ENCODE results near the gene ARMC6.
"Not testable (repeated sequence)": the region's sequence is repeated elsewhere in the genome, so short reads cannot be mapped to it uniquely, and the experiment has no call there.

ARMC6 gene

GRCh38 chr19:19074196-19074882 lies 40.9 kb downstream of the ARMC6 start:
- in situ Hi-C loops (cut with HindIII; ENCODE audit: low sequenced_read_pairs) = no loop called here

DNA sequence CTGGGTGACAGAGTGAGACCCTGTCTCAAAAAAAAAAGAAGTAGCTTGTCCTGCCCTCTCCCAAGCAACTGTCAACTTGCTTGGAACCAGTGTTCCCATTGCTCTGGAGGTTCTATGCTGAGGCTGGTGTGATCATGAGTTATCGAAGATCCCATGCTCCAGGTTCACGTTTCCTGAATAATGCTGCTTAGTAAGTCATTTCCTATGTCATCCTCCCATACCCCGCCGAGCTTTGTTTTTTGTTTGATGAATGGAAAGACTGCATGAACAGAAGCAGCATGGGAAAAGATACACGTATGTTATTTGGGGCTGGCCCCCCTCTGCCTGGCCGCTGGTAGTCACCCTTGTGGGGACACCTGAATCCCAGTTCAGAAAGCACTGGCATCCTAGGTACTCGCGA lies 41.7 kb downstream of the ARMC6 start:
- in situ Hi-C loops (cut with HindIII; ENCODE audit: low sequenced_read_pairs) = no loop called here

GRCh38 chr19:19076476-19076875 lies 43.1 kb downstream of the ARMC6 start:
- in situ Hi-C loops (cut with HindIII; ENCODE audit: low sequenced_read_pairs) = no loop called here

DNA sequence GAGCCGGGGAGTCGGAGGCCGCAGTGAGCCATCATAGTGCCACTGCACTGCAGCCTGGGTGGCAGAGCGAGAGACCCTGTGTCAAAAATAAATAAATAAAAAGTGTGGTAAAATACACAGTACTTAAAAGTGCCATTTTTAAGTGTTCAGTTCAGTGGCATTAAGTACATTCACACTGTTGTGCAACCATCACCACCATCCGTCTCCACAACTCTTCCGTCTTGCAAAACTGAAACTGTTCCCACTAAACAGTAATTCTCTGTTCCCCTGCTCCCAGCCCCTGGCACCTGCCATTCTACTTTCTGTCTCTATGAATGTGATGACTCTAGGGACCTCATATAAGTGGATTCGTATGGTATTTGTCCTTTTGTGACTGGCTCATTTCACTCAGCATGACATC lies 43.7 kb downstream of the ARMC6 start:
- in situ Hi-C loops (cut with HindIII; ENCODE audit: low sequenced_read_pairs) = no loop called here

- in situ Hi-C loops (cut with HindIII; ENCODE audit: low sequenced_read_pairs) = no loop called here
These were observed 45.4 kb downstream of the ARMC6 start for GRCh38 chr19:19078801-19079200.

DNA sequence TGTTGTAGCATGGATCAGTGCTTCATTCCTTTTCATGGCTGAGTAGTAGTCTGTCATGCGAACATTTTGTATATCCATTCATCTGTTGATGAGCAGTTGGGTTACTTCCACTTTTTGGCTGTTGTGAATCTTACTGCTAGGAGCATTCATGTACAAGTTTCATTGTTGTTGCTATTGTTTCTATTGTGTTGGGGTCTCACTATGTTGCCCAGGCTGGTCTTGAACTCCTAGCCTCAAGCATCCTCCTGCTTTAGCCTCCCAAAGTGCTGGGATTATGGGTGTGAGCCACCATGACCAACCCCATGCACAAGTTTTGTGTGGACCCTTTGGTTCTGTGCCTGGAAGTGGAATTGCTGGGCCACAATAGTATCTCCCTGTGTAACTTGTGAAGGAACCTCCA lies 46.2 kb downstream of the ARMC6 start:
- in situ Hi-C loops (cut with HindIII; ENCODE audit: low sequenced_read_pairs) = no loop called here

- in situ Hi-C loops (cut with HindIII; ENCODE audit: low sequenced_read_pairs) = no loop called here
These were observed 48.3 kb downstream of the ARMC6 start for GRCh38 chr19:19081642-19082151.

DNA sequence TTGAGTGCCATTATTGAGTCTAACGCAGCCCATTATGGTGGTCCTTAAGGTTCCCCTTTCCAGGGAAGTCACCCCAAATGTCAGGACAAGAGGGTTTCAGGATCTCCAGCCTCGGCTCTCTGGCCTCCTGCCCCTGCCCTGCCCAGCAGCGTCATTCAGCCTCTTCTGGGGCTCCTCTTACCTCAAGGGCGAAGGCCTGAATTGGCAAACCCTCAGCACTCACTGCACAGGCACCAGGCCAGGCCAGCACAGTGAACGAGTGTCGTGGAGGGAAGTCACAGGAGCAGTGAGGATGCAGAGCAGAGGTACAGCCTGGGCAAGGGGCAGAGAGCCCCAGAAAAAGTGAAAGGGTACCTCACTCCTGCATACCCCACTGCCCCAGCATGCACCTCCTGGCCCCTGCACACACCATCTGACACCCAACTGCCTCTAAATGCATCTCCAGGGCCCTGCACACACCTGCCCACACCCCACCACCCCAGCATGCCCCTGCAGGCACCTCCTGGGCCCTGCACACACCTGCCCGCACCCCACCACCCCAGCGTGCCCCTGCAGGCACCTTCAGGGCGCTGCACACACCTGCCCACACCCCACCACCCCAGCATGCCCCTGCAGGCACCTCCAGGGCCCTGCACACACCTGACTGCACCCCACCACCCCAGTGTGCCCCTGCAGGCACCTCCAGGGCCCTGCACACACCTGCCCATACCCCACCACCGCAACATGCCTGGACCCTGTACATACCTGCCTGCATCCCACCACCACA lies 50.2 kb downstream of the ARMC6 start:
- in situ Hi-C loops (cut with HindIII; ENCODE audit: low sequenced_read_pairs) = no loop called here

DNA sequence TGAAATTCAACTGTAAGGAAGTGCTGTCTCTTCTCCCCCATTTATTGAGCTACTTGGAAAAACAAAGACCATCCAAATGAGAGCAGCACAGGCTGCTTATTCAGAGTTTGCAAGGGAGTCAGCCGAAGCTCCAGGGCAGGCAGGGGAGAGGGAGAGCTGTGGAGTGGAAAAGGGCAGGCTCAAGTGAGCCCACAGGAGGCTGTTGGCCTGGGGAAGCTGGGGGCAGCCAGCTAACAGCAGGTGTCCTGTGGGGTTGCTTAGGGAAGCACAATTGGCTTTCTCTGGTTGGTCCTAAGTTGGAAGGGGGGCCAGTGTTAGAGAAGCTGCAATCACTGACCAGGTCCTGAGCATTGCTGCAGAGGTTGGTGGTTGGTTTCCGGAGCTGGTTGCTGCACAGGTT lies 54.3 kb downstream of the ARMC6 start:
- in situ Hi-C loops (cut with HindIII; ENCODE audit: low sequenced_read_pairs) = no loop called here

DNA sequence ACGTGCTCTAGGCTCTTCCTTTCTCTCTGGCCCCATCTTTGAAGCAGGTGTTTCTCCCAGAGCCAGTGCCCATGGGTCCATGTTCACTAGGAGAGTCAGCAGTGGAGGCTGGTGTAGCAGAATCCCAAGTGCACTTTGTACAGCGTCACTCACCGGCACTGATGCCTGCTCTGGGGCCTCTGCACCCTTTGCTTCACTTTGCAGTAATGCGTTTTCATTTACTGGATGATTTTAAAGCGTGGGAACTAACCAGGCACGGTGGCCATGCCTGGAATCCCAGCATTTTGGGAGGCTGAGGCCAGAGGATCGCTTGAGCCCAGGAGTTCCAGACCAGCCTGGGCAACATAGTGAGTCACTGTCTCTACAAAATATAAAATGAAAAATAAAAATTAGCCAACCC lies 61.1 kb downstream of the ARMC6 start:
- in situ Hi-C loops (cut with HindIII; ENCODE audit: low sequenced_read_pairs) = no loop called here

- in situ Hi-C loops (cut with HindIII; ENCODE audit: low sequenced_read_pairs) = no loop called here
These were observed 62.3 kb downstream of the ARMC6 start for GRCh38 chr19:19095691-19096090.

DNA sequence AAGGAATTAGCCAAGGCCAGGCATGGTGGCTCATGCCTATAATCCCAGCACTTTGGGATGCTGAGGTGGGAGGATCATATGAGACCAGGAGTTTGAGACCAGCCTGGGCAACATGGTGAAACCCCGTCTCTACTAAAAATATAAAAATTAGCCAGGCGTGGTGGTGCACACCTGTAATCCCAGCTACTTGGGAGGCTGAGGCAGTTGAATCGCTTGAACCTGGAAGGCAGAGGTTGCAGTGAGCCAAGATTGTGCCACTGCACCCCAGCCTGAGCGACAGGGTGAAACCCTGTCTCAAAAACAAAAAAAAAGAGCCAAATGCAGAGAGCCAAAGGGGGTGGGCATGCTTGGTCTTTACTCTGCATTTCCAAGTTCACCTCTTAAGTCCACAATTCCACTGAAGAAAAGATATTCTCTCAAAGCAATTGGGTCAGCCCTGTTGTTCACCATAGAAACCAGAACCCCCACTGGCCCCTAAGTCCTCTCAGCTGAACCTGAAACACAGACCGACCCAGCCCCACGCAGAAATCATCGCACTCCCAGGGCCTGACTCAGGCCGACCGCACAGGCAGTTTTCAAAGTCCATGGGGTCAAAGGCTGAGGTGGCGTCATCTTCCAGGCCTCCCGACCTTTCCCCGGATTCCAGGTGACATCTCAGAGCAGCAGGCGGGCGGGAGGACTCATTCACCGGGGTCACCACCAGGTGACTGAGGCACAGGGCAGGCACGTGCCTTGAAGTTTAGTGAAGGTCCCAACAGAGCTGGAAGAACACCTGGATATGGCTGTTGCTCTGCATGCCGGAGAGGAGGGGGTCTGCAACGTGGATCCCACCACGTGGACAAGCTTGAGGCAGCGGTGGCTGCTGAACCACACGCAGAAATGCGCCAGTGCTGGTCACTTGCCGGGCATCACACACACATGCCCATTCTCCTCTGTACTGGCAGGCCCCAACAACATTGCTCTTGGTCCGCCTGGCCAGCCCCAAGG lies 63.5 kb downstream of the ARMC6 start:
- in situ Hi-C loops (cut with HindIII; ENCODE audit: low sequenced_read_pairs) = no loop called here

- in situ Hi-C loops (cut with HindIII; ENCODE audit: low sequenced_read_pairs) = no loop called here
These were observed 64.8 kb downstream of the ARMC6 start for GRCh38 chr19:19098084-19098702.

GRCh38 chr19:19098703-19099632 lies 65.6 kb downstream of the ARMC6 start:
- in situ Hi-C loops (cut with HindIII; ENCODE audit: low sequenced_read_pairs) = no loop called here

GRCh38 chr19:19101540-19101939 lies 68.1 kb downstream of the ARMC6 start:
- in situ Hi-C loops (cut with HindIII; ENCODE audit: low sequenced_read_pairs) = no loop called here

DNA sequence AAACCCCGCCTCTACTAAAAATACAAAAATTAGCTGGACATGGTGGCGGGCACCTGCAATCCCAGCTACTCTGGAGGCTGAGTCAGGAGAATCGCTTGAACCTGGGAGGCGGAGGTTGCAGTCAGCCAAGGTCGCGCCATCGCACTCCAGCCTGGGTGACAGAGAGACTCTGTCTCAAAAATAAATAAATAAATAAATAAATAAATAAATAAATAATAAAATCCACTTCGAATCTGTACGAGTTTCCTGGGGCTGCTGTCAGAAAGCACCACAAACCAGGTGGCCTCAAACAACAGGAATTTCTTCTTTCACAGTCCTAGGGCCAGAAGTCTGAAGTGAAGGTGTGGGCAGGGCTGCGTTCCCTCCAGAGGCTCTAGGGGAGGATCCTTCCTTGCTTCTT lies 69.2 kb downstream of the ARMC6 start:
- in situ Hi-C loops (cut with HindIII; ENCODE audit: low sequenced_read_pairs) = not testable (repeated sequence)

DNA sequence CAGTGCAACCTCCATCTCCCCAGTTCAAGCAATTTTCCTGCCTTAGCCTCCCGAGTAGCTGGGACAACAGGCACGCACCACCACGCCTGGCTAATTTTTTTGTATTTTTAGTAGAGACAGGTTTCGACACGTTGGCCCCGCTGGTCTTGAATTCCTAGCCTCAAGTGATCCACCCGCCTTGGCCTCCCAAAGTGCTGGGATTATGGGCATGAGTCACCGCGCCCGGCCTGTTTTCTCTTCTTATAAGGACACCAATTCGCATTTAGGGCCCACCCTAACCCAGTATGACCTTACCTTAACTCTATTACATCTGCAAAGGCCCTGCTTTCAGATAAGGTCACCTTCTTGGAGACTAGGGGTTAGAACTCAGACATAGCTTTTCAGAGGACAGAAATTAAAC lies 69.8 kb downstream of the ARMC6 start:
- in situ Hi-C loops (cut with HindIII; ENCODE audit: low sequenced_read_pairs) = no loop called here

GRCh38 chr19:19105365-19106055 lies 72.1 kb downstream of the ARMC6 start:
- in situ Hi-C loops (cut with HindIII; ENCODE audit: low sequenced_read_pairs) = no loop called here

DNA sequence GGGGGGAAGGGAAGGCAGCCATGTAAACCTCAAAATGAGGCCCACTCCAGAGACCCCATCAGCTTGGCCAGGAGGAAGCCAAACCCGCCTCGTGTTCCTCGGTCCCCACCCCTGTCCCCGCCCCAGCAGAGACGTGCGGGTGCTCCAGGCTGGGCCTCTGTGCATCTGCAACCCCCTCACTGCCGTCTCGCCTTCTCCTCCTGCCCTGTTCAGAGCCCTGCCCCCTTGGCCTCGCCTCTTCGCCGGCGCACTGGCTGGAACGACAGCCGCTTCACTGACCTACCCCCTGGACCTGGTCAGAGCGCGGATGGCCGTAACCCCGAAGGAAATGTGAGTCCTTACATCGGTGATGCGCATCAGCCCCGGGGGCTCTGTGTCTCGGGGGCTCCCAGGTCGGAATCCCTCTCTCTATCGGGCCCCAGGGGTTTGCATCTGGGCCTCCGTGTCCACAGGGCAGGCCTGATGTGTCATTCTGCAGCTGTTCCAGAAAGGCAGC lies 72.7 kb downstream of the ARMC6 start:
- in situ Hi-C loops (cut with HindIII; ENCODE audit: low sequenced_read_pairs) = no loop called here

All from DLD1 (cell line).